Frontal cortex (tissue), 4 donors: Measurements from ENCODE around the gene PLEKHA8. TPM values are rescaled to one million over a fixed set of nuclear protein-coding genes. Genes with fewer than 3 reads are reported as not detected.

Experiments used
- DNase-seq, 2 donors: peaks; one replicate each; pipeline ENCODE4 v3.0.0; 2012; ENCODE audit warnings: low spot score in 2 of 2
- FAIRE-seq: peaks from 2 replicates; lab custom pipeline; 2012; peaks lifted over from hg19 to GRCh38; lab: Jason Lieb, UNC
- total RNA-seq: library from RNA; depleted of rRNA; stranded (reverse); fragments of >200 nt; gene quantifications from one replicate; pipeline ENCODE4 v1.2.3, GENCODE V29; 2014
- donor health status: control.
- donor health status: control.
- donor health status: control.

Gene PLEKHA8
- total RNA-seq, 1 donor from 2014 or later, result 30.6 TPM

DNA sequence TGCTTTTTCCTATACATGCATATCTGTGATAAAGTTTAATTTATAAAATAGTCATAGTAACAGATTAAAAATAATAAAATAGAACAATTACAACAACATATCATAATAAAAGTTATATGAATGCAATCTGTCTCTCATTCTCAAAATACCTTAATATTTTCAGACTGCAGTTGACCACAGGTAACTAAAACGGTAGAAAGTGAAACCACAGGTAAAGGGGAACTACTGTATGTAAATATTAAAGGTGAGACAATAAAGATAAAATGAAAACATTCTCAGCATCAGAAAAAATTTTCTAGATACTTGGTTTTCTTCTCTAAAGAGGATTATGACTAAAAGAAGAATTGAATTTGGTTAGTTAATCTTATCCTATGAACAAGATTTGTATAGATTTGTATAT lies 7.7 kb upstream of the PLEKHA8 start:
- no peak for FAIRE-seq
- DNase-seq, result no peak

DNA sequence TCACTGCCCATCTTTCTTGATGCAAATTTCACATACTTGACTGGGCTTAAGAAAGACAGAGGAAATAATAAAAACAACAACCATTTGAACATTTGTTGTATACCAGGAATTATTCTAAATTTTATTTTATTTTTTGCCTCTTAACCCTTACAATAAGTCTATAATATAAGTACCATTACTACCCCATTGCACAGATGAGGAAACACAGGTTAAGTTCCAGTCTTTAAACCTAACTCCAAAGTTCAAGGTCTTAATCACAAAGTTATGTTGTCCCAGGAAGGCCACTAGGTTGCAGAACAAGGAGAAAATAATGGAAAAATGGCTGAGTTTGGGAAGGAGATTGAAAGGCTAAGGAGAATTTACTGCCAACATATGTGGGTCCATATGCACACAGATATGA lies 5.2 kb upstream of the PLEKHA8 start:
- DNase-seq (no peak), FAIRE-seq (no peak)

GRCh38 chr7:30023524-30023923 lies 4.7 kb upstream of the PLEKHA8 start:
- FAIRE-seq (no peak), DNase-seq (no peak)

GRCh38 chr7:30026229-30027064 lies 1.8 kb upstream of the PLEKHA8 start, which contains the start of gene FKBP14:
TSS of gene FKBP14 (minus strand) at chr7:30026702. CDS start at chr7:30026508, 194 bp downstream.
- peak; percentile 69 for FAIRE-seq
- peak; percentile 84 to 85 for DNase-seq

DNA sequence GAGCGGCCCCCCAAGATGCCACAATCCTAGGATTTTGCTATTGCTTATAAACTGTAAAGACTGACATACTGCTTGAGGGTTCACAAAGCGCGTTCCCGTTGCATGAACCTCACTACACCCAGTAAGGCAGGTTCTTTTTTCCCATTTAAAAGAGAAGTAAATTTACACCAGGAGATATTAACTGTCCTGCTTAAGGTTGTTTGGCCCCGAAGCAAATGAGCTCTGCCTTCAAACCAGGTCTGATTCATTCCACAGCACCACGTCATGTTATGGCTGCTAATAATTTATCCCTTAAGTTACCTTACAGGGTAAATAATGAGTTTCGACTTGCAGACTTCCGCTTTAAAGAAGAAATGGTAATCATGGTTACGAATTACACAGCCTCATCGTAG lies 1.2 kb upstream of the PLEKHA8 start:
- FAIRE-seq (no peak), DNase-seq (peak in 1 of 2 donors; percentile 29)

DNA sequence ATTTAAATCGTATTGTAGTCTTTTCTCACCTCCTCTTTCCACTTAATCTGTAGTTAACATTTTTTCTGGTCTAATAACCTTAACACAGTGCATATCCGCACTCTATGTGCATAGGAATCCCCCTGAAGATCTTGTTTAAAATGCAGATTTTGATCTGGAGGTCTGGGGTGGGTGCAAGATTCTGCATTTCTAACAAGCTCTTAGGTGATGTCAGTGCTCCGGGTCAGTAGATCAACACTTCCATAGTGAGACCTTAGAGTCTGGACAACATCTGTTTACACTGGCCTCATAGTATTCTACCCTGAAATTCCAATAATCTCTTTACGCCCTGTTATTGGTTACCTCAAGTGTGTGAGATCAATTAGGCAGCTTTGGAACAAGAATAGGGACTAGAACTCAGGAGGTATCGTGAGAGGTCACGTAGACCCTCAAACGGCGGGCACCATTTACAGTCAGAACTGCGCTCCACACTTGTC lies 434 bp upstream of the PLEKHA8 start:
- DNase-seq (peak in 1 of 2 donors; percentile 11), FAIRE-seq (no peak)

- DNase-seq (peak in 1 of 2 donors; percentile 35), FAIRE-seq (no peak)
Measured at GRCh38 chr7:30028749-30029635, 780 bp downstream of the PLEKHA8 start.

GRCh38 chr7:30029696-30030095 lies 1.5 kb downstream of the PLEKHA8 start:
- DNase-seq (no peak), FAIRE-seq (no peak)

- FAIRE-seq, result no peak
- DNase-seq, result no peak
Measured at GRCh38 chr7:30032310-30033125, 4.3 kb downstream of the PLEKHA8 start.

DNA sequence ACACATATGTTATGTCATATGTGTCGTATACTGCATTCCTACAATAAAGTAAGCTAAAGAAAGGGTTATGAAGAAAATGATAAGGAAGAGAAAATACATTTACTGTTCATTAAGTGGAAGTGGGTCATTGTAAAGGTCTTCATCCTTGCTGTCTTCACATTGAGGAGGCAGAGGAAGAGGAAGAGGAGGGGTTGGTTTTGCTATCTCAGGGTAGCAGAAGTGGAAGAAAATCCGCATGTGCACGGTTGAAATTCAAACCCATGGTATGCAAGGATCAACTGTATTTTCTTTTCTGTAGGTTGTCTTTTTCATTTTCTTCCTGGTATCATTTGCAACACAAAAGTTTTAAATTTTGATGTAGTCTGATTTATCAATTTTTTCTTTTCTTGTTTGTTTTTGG lies 6.3 kb downstream of the PLEKHA8 start:
- FAIRE-seq (no peak), DNase-seq (no peak)

DNA sequence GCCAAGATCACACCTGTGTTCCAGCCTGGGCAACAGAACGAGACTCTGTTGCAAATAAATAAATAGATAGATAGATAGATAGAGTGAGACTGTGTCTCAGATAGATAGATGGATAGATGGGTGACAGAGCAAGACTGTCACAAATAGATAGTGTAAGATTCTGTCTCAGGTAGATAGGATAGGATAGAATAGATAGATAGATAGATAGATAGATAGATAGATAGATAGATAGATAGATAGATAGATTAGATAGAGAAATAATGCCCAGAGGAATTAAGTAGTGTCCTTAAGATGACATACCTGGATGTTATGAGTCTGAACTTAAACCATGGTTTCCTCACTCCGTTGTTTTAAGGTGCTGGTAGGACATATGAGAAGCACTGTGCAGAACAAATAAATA lies 8.0 kb downstream of the PLEKHA8 start:
- FAIRE-seq, result no peak
- DNase-seq, result no peak

GRCh38 chr7:30038196-30038980 lies 10.2 kb downstream of the PLEKHA8 start:
- DNase-seq (no peak), FAIRE-seq (no peak)

DNA sequence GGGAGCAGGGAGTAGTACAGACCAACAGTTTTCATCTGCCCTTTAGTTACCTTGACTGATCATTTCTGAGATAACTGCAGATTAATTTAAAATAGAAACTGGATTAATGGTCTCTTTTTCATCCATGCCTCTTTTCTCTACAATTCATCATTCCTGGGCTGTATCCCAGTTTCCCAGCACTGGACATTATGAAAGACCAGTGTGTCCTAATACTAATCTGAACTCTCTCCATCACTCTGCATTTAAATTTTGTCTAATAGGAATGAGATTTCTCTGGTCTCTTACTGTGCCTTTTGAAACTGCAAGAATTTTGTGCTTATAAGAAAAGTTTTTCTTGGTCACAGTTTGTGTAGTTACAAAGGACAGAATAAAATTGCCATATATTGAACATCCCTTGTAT lies 12.7 kb downstream of the PLEKHA8 start:
- DNase-seq (no peak), FAIRE-seq (no peak)

GRCh38 chr7:30041526-30042269 lies 13.5 kb downstream of the PLEKHA8 start:
- DNase-seq, result no peak
- no peak for FAIRE-seq

DNA sequence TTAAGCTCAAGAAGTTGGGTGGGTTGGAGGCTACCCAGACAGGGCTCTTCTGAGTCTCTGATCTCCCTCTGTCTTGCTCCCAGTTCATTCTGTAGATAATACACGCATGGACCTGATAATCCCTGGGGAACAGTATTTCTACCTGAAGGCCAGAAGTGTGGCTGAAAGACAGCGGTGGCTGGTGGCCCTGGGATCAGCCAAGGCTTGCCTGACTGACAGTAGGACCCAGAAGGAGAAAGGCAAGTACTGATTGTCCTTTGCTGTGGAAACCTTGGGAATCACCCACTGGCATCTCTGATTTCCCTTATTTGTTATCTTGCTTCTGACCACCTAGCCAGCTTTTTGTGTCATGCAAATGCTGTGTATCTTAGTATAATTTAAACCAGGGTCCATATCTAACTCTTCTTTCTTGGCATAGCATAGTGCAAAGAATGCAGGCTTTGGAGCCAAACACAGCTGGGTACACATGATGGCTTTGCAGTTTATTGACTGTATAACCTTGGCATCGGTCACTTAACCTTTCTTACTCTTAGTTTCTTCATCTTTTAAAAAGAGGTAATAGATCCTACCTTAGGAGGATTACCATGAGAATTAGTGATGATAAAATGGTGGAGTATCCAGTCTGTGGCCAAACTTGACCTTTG lies 18.0 kb downstream of the PLEKHA8 start:
- no peak for FAIRE-seq

GRCh38 chr7:30047124-30047523 lies 18.9 kb downstream of the PLEKHA8 start:
- FAIRE-seq (no peak), DNase-seq (no peak)

More for the DNA sequence above, 18.0 kb downstream of the PLEKHA8 start:
- DNase-seq, result no peak

- DNase-seq (no peak), FAIRE-seq (no peak)
Measured at GRCh38 chr7:30048582-30048981, 20.4 kb downstream of the PLEKHA8 start.

DNA sequence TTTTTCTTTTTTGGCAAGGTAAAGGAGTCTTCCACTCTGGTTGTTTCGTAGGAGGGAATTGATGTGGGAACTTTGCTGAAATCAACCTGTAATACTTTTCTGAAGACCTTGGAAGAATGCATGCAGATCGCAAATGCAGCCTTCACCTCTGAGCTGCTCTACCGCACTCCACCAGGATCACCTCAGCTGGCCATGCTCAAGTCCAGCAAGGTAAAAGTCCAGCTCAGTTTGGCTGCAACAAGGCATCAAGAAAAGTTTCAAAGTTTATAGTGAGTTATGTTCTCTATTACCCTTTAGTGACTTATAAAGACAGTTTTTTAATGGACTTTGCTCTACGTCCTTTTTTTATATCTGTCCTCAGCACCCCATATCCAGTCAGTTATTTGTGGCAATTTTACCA lies 21.0 kb downstream of the PLEKHA8 start:
- no peak for FAIRE-seq
- DNase-seq, result no peak
